Glomerular visceral epithelial cell (primary cell): ENCODE data around the gene HSPG2.

Experiments used
- DNase-seq: peaks from one replicate; pipeline ENCODE4 v3.0.0-alpha.2; 2016; ENCODE audit errors: extremely low spot score

The HSPG2 gene

GRCh38 chr1:21879928-21880618, 57.0 kb downstream of the HSPG2 start:
- DNase-seq: no peak

GRCh38 chr1:21878840-21879478, 58.2 kb downstream of the HSPG2 start:
- no peak for DNase-seq

GRCh38 chr1:21878009-21878773, 58.9 kb downstream of the HSPG2 start:
- DNase-seq: no peak

- DNase-seq: no peak
Measured at GRCh38 chr1:21876267-21876666, 60.8 kb downstream of the HSPG2 start.

- DNase-seq: no peak
Measured at GRCh38 chr1:21875621-21876063, 61.5 kb downstream of the HSPG2 start.

GRCh38 chr1:21874778-21875547, 62.1 kb downstream of the HSPG2 start:
- no peak for DNase-seq

- DNase-seq: no peak
Measured at GRCh38 chr1:21874328-21874727, 62.8 kb downstream of the HSPG2 start.

GRCh38 chr1:21873761-21874160, 63.3 kb downstream of the HSPG2 start:
- no peak for DNase-seq

GRCh38 chr1:21873174-21873573, 63.9 kb downstream of the HSPG2 start:
- DNase-seq: no peak

- no peak for DNase-seq
Measured at GRCh38 chr1:21872445-21873079, 64.5 kb downstream of the HSPG2 start.

GRCh38 chr1:21871943-21872342, 65.2 kb downstream of the HSPG2 start:
- DNase-seq: peak; percentile 44

- DNase-seq: no peak
Measured at GRCh38 chr1:21870611-21871010, 66.5 kb downstream of the HSPG2 start.

- peak; percentile 96 for DNase-seq
Measured at GRCh38 chr1:21869620-21870121, 67.4 kb downstream of the HSPG2 start.

GRCh38 chr1:21868941-21869454, 68.1 kb downstream of the HSPG2 start:
- DNase-seq: no peak

- no peak for DNase-seq
Measured at GRCh38 chr1:21868482-21868881, 68.6 kb downstream of the HSPG2 start.

- no peak for DNase-seq
Measured at GRCh38 chr1:21867451-21867996, 69.6 kb downstream of the HSPG2 start.

- DNase-seq: no peak
Measured at GRCh38 chr1:21866707-21867043, 70.4 kb downstream of the HSPG2 start.

- DNase-seq: no peak
Measured at GRCh38 chr1:21865943-21866706, 71.0 kb downstream of the HSPG2 start.

GRCh38 chr1:21865609-21865942, 71.5 kb downstream of the HSPG2 start:
- no peak for DNase-seq

GRCh38 chr1:21864730-21865129, 72.4 kb downstream of the HSPG2 start:
- DNase-seq: no peak
